ENCODE measurements around the gene UBE2G2. TPM values are rescaled to one million over a fixed set of nuclear protein-coding genes. Genes with fewer than 3 reads are reported as not detected.

The UBE2G2 gene
- total RNA-seq, 1 experiment from 2014 or later = 147 TPM

- no peak for DNase-seq (ENCODE audit: unreplicated experiment)
- ChIA-PET POLR2A (interaction anchor here (0.5 to 2.2 kb wide), 4 partner anchors 9 to 1916 kb away, joined by 3 to 7 read pairs (median 4); partner anchors contain the start of gene TSPEAR), CTCF (interaction anchor here (0.6 to 1.0 kb wide), 4 partner anchors 10 to 381 kb away, joined by 3 read pairs; no protein-coding TSS in a partner anchor)
- no peaks in the 10 kb centered on the region for H3K9me3 Mint-ChIP-seq (ENCODE audit: unreplicated experiment)
- no peaks in the 10 kb centered on the region for H3K4me1 Mint-ChIP-seq (ENCODE audit: insufficient read depth, unreplicated experiment)
- no peaks in the 10 kb centered on the region for H3K36me3 Mint-ChIP-seq (ENCODE audit: insufficient read depth, unreplicated experiment)
- no peak overlapping the region for H3K4me3 Mint-ChIP-seq (ENCODE audit: unreplicated experiment)
- no TSS peak for BruUV-seq (replicated peaks)
- H3K27me3 Mint-ChIP-seq (ENCODE audit: insufficient read depth, unreplicated experiment) = peaks cover 55% of the 10 kb centered on the region
- no peak for TF ChIP-seq CTCF (IDR thresholded peaks at IDR 0.05; ENCODE audit: unreplicated experiment)
- intact Hi-C loops (cut with micrococcal nuclease) = no loop called here
- H3K27ac Mint-ChIP-seq (ENCODE audit: low read depth, unreplicated experiment) = no peak overlapping the region
Measured at GRCh38 chr21:44720170-44720569, 81.5 kb downstream of the UBE2G2 start.

Other genes with a start within 250 kb of the UBE2G2 start
- not detected in 2 replicates for gene KRTAP10-3, start 243.0 kb downstream of the UBE2G2 start, total RNA-seq (2022)
- gene KRTAP10-4, start 228.1 kb downstream of the UBE2G2 start, total RNA-seq (2022) = not detected in 2 replicates
- not detected in 2 replicates for gene KRTAP10-5, start 221.2 kb downstream of the UBE2G2 start, total RNA-seq (2022)
- gene KRTAP10-6, start 209.3 kb downstream of the UBE2G2 start, total RNA-seq (2022) = not detected in 2 replicates
- not detected in 2 replicates for gene KRTAP10-7, start 201.2 kb downstream of the UBE2G2 start, total RNA-seq (2022)
- not detected in 2 replicates for gene KRTAP10-8, start 189.7 kb downstream of the UBE2G2 start, total RNA-seq (2022)
- not detected in 2 replicates for gene KRTAP10-9, start 174.7 kb downstream of the UBE2G2 start, total RNA-seq (2022)
- not detected in 2 replicates for gene KRTAP10-10, start 164.5 kb downstream of the UBE2G2 start, total RNA-seq (2022)
- gene KRTAP10-11, start 155.4 kb downstream of the UBE2G2 start, total RNA-seq (2022) = not detected in 2 replicates
- not detected in 2 replicates for gene KRTAP12-4, start 147.2 kb downstream of the UBE2G2 start, total RNA-seq (2022)
- not detected in 2 replicates for gene KRTAP12-3, start 143.9 kb downstream of the UBE2G2 start, total RNA-seq (2022)
- gene KRTAP12-2, start 134.9 kb downstream of the UBE2G2 start, total RNA-seq (2022) = not detected in 2 replicates
- gene KRTAP12-1, start 119.7 kb downstream of the UBE2G2 start, total RNA-seq (2022) = not detected in 2 replicates
- gene KRTAP10-12, start 104.6 kb downstream of the UBE2G2 start, total RNA-seq (2022) = not detected in 2 replicates
- not detected in 2 replicates for gene TSPEAR, start 90.2 kb downstream of the UBE2G2 start, total RNA-seq (2022)
- gene SUMO3, start 16.2 kb upstream of the UBE2G2 start, total RNA-seq (2022) = 59.5 and 62.3 TPM in 2 replicates
- 326 and 338 TPM in 2 replicates for gene PTTG1IP, start 71.9 kb upstream of the UBE2G2 start, total RNA-seq (2022)
- gene ITGB2, start 119.1 kb upstream of the UBE2G2 start, total RNA-seq (2022) = 24.8 and 29.3 TPM in 2 replicates
- gene SLX9, start 138.2 kb upstream of the UBE2G2 start, total RNA-seq (2022) = 40.4 and 58.7 TPM in 2 replicates